Right lobe of liver (tissue), 4 donors: ENCODE data around the gene PALMD.
A peak's percentile ranks its signal among the peaks of the same experiment; 100 is the strongest.

Source experiments
- POLR2A ChIP-seq: fragments of 450-650 bp; IDR thresholded peaks from one replicate; pipeline ENCODE4 v1.6.1; 2017; ENCODE audit warnings: antibody characterized with exemption, mild to moderate bottlenecking
- TF ChIP-seq, protein P1 (sequence below), 4 donors: fragments of 200-600 bp in 3 of 4; fragments of 450-650 bp in 1 of 4; IDR thresholded peaks; one replicate each; pipeline versions ENCODE4 v1.5.1 to v1.8.0; 2016 to 2022; ENCODE audit warnings: antibody characterized with exemption in 4 of 4, mild to moderate bottlenecking in 2 of 4
- donor health status: DM: no; HTN: no; CAD: no.
- donor health status: DM: no; HTN: no; CAD: no.
- donor health status: DM: no; HTN: yes; CAD: no.

GRCh38 chr1:99737016-99737415 is 91.1 kb downstream of the PALMD start:
- TF ChIP-seq, protein P1, sequence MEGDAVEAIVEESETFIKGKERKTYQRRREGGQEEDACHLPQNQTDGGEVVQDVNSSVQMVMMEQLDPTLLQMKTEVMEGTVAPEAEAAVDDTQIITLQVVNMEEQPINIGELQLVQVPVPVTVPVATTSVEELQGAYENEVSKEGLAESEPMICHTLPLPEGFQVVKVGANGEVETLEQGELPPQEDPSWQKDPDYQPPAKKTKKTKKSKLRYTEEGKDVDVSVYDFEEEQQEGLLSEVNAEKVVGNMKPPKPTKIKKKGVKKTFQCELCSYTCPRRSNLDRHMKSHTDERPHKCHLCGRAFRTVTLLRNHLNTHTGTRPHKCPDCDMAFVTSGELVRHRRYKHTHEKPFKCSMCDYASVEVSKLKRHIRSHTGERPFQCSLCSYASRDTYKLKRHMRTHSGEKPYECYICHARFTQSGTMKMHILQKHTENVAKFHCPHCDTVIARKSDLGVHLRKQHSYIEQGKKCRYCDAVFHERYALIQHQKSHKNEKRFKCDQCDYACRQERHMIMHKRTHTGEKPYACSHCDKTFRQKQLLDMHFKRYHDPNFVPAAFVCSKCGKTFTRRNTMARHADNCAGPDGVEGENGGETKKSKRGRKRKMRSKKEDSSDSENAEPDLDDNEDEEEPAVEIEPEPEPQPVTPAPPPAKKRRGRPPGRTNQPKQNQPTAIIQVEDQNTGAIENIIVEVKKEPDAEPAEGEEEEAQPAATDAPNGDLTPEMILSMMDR (IDR thresholded peaks at IDR 0.05), result peak; percentile 42 to 52 (median 48)
- TF ChIP-seq POLR2A, result no peak
